ENCODE results near the gene RHCE. TPM values are rescaled to one million over a fixed set of nuclear protein-coding genes. Genes with fewer than 3 reads are reported as not detected.

Gene RHCE
- total and polyA plus RNA-seq, 2 of the 8 experiments (the other 6 are each of a cell fraction or from before 2014, with no cell fraction given): 0.23 to 0.50 TPM

GRCh38 chr1:25467616-25468015 is 47.0 kb upstream of the RHCE start:
- Histone ChIP-seq H2BK12ac (ENCODE audit: low read depth, low read length) (no peak overlapping the region), H3K4me2 (ENCODE audit: insufficient read depth in 1 of 2, low read depth in 2 of 2, low read length in 2 of 2) (no peak overlapping the region), H4K8ac (ENCODE audit: extremely low read depth, insufficient read depth, low read length) (no peak overlapping the region), H2BK120ac (replicated peaks; ENCODE audit: low read depth, low read length) (no peak overlapping the region), H3K4me3 (ENCODE audit: extremely low read depth in 1 of 4, insufficient read depth in 2 of 4, low read depth in 3 of 4, low read length in 4 of 4) (no peak overlapping the region), H3K9me3 (ENCODE audit: insufficient read depth in 2 of 2, low read depth in 1 of 2, low read length in 1 of 2) (no peaks in the 10 kb centered on the region), H4K91ac (replicated peaks; ENCODE audit: insufficient read length, low read length) (no peak overlapping the region), H3K79me2 (ENCODE audit: control insufficient read depth in 1 of 2, insufficient read depth in 2 of 2, low read length in 2 of 2) (no peaks in the 10 kb centered on the region; a peak in 1 of 4 replicates), H3K36me3 (ENCODE audit: control insufficient read depth in 2 of 4, insufficient read depth in 4 of 4, low read length in 3 of 4) (no peaks in the 10 kb centered on the region), H3K79me1 (ENCODE audit: low read depth, low read length) (no peaks in the 10 kb centered on the region; the same call in 1 of the 2 replicates), H2BK15ac (ENCODE audit: low read length) (no peak overlapping the region), H3K9ac (replicated peaks in 1 of 4; ENCODE audit: extremely low read depth in 1 of 4, low read depth in 3 of 4, low read length in 3 of 4) (no peak overlapping the region), H2BK5ac (ENCODE audit: low read depth, low read length) (no peak overlapping the region), H3K27ac (ENCODE audit: low read depth, low read length) (no peak overlapping the region), H4K5ac (ENCODE audit: insufficient read length, low read depth, low read length) (no peak overlapping the region), H4K20me1 (replicated peaks in 1 of 2; ENCODE audit: control insufficient read depth in 1 of 2, insufficient read depth in 2 of 2, low read length in 2 of 2) (peaks cover 0 to 2% of the 10 kb centered on the region in 2 experiments), H3K23me2 (ENCODE audit: low read depth, low read length) (no peaks in the 10 kb centered on the region), H3K14ac (ENCODE audit: insufficient read length) (no peak overlapping the region), H3K27me3 (replicated peaks in 1 of 4; ENCODE audit: control insufficient read depth in 3 of 4, extremely low read depth in 1 of 4, insufficient read depth in 3 of 4, low read length in 3 of 4) (no peaks in the 10 kb centered on the region), H2AK5ac (ENCODE audit: low read depth, low read length) (no peak overlapping the region), H2BK20ac (ENCODE audit: low read length) (no peak overlapping the region), H3K4ac (replicated peaks; ENCODE audit: insufficient read length, low read depth, low read length) (no peak overlapping the region), H3K18ac (ENCODE audit: extremely low read depth, low read length) (no peak overlapping the region), H3K23ac (ENCODE audit: insufficient read length) (no peak overlapping the region), H3K56ac (replicated peaks; ENCODE audit: insufficient read length, low read depth, low read length) (no peak overlapping the region), H2AFZ (ENCODE audit: low read length) (no peak overlapping the region), H3K4me1 (replicated peaks in 1 of 4; ENCODE audit: control insufficient read depth in 3 of 4, insufficient read depth in 4 of 4, low read length in 3 of 4) (no peaks in the 10 kb centered on the region)
- FAIRE-seq: no peak
- POLR2A ChIA-PET (ENCODE audit: partially characterized antibody): no interaction called here
- no peak for TF ChIP-seq RXRA (IDR thresholded peaks at IDR 0.05; ENCODE audit: insufficient read depth, low read depth, low read length)
- TF ChIP-seq TAF1 (IDR thresholded peaks at IDR 0.05; ENCODE audit: low read depth, low read length): no peak
- no peak for TF ChIP-seq JUN (IDR thresholded peaks at IDR 0.05; ENCODE audit: low read depth, low read length)
- WGBS, 2 experiments (ENCODE audit: extremely low coverage in 1 of 2, insufficient coverage in 1 of 2, insufficient read length in 1 of 2, insufficient replicate concordance in 2 of 2, low coverage in 1 of 2, low lambda C conversion rate in 2 of 2, missing lambda C conversion rate in 1 of 2): 81% methylated on average over 1 of the region's 1 CpG; no CpG with 5 or more reads in 1 of the 2 experiments
- CTCF ChIA-PET (ENCODE audit: partially characterized antibody): interaction anchor here (0.7 to 2.3 kb wide), 2 partner anchors 17 to 315 kb away, joined by 3 to 7 read pairs; no protein-coding TSS in a partner anchor
- DNase-seq (ENCODE audit: low read depth in 1 of 2, low spot score in 2 of 2): no peak

Data from H1 (cell line).